ENCODE measurements around the gene NMU. TPM values are rescaled to one million over a fixed set of nuclear protein-coding genes. Genes with fewer than 3 reads are reported as not detected.
"Not testable (repeated sequence)": the region's sequence is repeated elsewhere in the genome, so short reads cannot be mapped to it uniquely, and the experiment has no call there.

Gene NMU
- total and polyA plus RNA-seq, 4 donors = 1.1 to 2.6 (median 1.6) TPM

- DNase-seq (peak in 2 of 3 donors; percentile 59 to 69), ATAC-seq (ENCODE audit: insufficient read depth, low FRiP score) (no peak)
- no peak overlapping the region for H3K27ac ChIP-seq (ENCODE audit: low read depth in 1 of 2, low read length in 1 of 2)
- H3K27me3 ChIP-seq (ENCODE audit: control insufficient read depth in 3 of 3, insufficient read depth in 3 of 3, low read length in 2 of 3) = no peaks in the 10 kb centered on the region
- 47 to 58% methylated on average over 2 of the region's 2 CpGs for WGBS, 2 donors
- H3K4me3 ChIP-seq = no peak overlapping the region
- H3K4me1 ChIP-seq (ENCODE audit: control insufficient read depth in 5 of 5, insufficient read depth in 5 of 5, low read length in 5 of 5) = peaks cover 0 to 4% (median 0%) of the 10 kb centered on the region in 5 donors
- no peak overlapping the region for H3K9ac ChIP-seq (ENCODE audit: insufficient read depth in 1 of 2, low read length in 2 of 2)
- no peaks in the 10 kb centered on the region for H3K9me3 ChIP-seq (ENCODE audit: control insufficient read depth in 4 of 4, insufficient read depth in 3 of 4, low read length in 3 of 4)
- TF ChIP-seq, protein P1, sequence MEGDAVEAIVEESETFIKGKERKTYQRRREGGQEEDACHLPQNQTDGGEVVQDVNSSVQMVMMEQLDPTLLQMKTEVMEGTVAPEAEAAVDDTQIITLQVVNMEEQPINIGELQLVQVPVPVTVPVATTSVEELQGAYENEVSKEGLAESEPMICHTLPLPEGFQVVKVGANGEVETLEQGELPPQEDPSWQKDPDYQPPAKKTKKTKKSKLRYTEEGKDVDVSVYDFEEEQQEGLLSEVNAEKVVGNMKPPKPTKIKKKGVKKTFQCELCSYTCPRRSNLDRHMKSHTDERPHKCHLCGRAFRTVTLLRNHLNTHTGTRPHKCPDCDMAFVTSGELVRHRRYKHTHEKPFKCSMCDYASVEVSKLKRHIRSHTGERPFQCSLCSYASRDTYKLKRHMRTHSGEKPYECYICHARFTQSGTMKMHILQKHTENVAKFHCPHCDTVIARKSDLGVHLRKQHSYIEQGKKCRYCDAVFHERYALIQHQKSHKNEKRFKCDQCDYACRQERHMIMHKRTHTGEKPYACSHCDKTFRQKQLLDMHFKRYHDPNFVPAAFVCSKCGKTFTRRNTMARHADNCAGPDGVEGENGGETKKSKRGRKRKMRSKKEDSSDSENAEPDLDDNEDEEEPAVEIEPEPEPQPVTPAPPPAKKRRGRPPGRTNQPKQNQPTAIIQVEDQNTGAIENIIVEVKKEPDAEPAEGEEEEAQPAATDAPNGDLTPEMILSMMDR (IDR thresholded peaks at IDR 0.05; ENCODE audit: control extremely low read depth, extremely low read depth) = no peak
- H3K36me3 ChIP-seq (ENCODE audit: control insufficient read depth in 4 of 4, insufficient read depth in 4 of 4, low read length in 4 of 4) = no peaks in the 10 kb centered on the region
Observed at GRCh38 chr4:55554453-55555030, 81.6 kb downstream of the NMU start.

GRCh38 chr4:55553441-55554201, 82.5 kb downstream of the NMU start:
- Histone ChIP-seq H3K27me3 (ENCODE audit: control insufficient read depth in 3 of 3, insufficient read depth in 3 of 3, low read length in 2 of 3) (no peaks in the 10 kb centered on the region), H3K36me3 (ENCODE audit: control insufficient read depth in 4 of 4, insufficient read depth in 4 of 4, low read length in 4 of 4) (no peaks in the 10 kb centered on the region), H3K9me3 (ENCODE audit: control insufficient read depth in 4 of 4, insufficient read depth in 3 of 4, low read length in 3 of 4) (no peaks in the 10 kb centered on the region), H3K27ac (ENCODE audit: low read depth in 1 of 2, low read length in 1 of 2) (no peak overlapping the region), H3K9ac (ENCODE audit: insufficient read depth in 1 of 2, low read length in 2 of 2) (no peak overlapping the region), H3K4me1 (ENCODE audit: control insufficient read depth in 5 of 5, insufficient read depth in 5 of 5, low read length in 5 of 5) (peaks cover 0 to 4% (median 0%) of the 10 kb centered on the region in 5 donors), H3K4me3 (no peak overlapping the region)
- peak; percentile 58 for ATAC-seq (ENCODE audit: insufficient read depth, low FRiP score)
- TF ChIP-seq, protein P1 (IDR thresholded peaks at IDR 0.05; ENCODE audit: control extremely low read depth, extremely low read depth) = no peak
- DNase-seq = peak; percentile 14 to 33 (median 26)
- WGBS, 2 donors = 63 to 84% methylated on average over 10 of the region's 10 CpGs

- not testable (repeated sequence) for H3K9ac ChIP-seq (ENCODE audit: insufficient read depth in 1 of 2, low read length in 2 of 2); H3K9me3 ChIP-seq (ENCODE audit: control insufficient read depth in 4 of 4, insufficient read depth in 3 of 4, low read length in 3 of 4); ATAC-seq (ENCODE audit: insufficient read depth, low FRiP score); H3K27ac ChIP-seq (ENCODE audit: low read depth in 1 of 2, low read length in 1 of 2); H3K4me3 ChIP-seq; H3K36me3 ChIP-seq (ENCODE audit: control insufficient read depth in 4 of 4, insufficient read depth in 4 of 4, low read length in 4 of 4); H3K27me3 ChIP-seq (ENCODE audit: control insufficient read depth in 3 of 3, insufficient read depth in 3 of 3, low read length in 2 of 3); DNase-seq
- H3K4me1 ChIP-seq (ENCODE audit: control insufficient read depth in 5 of 5, insufficient read depth in 5 of 5, low read length in 5 of 5) = peaks cover 0 to 11% (median 2%) of the 10 kb centered on the region in 5 donors
- WGBS, 2 donors = 95% methylated on average over 6 of the region's 6 CpGs
Observed at GRCh38 chr4:55551964-55552363, 84.1 kb downstream of the NMU start.

- no peaks in the 10 kb centered on the region for H3K36me3 ChIP-seq (ENCODE audit: control insufficient read depth in 4 of 4, insufficient read depth in 4 of 4, low read length in 4 of 4)
- no peak overlapping the region for H3K27ac ChIP-seq (ENCODE audit: low read depth in 1 of 2, low read length in 1 of 2)
- WGBS, 2 donors = 80 to 88% methylated on average over 2 of the region's 2 CpGs
- H3K27me3 ChIP-seq (ENCODE audit: control insufficient read depth in 3 of 3, insufficient read depth in 3 of 3, low read length in 2 of 3) = no peaks in the 10 kb centered on the region
- no peak for ATAC-seq (ENCODE audit: insufficient read depth, low FRiP score)
- peaks cover 0 to 16% (median 5%) of the 10 kb centered on the region in 5 donors for H3K4me1 ChIP-seq (ENCODE audit: control insufficient read depth in 5 of 5, insufficient read depth in 5 of 5, low read length in 5 of 5)
- no peak overlapping the region for H3K9ac ChIP-seq (ENCODE audit: insufficient read depth in 1 of 2, low read length in 2 of 2)
- H3K9me3 ChIP-seq (ENCODE audit: control insufficient read depth in 4 of 4, insufficient read depth in 3 of 4, low read length in 3 of 4) = no peaks in the 10 kb centered on the region
- DNase-seq = no peak
- H3K4me3 ChIP-seq = no peak overlapping the region
- TF ChIP-seq, protein P1 (IDR thresholded peaks at IDR 0.05; ENCODE audit: control extremely low read depth, extremely low read depth) = no peak
Observed at GRCh38 chr4:55549888-55550287, 86.2 kb downstream of the NMU start.
